GM21786 (cell line): Measurements from ENCODE around the gene MRPL54.
"Not testable (repeated sequence)": the region's sequence is repeated elsewhere in the genome, so short reads cannot be mapped to it uniquely, and the experiment has no call there.

ENCODE experiments used
- ATAC-seq: cut with Tn5 transposase; IDR thresholded peaks from one replicate; pipeline ENCODE4 v1.9.1; 2021; ENCODE audit not compliant: unreplicated experiment

The MRPL54 gene

GRCh38 chr19:3740431-3740830, 22.1 kb upstream of the MRPL54 start:
- no peak for ATAC-seq

GRCh38 chr19:3743486-3743885, 19.0 kb upstream of the MRPL54 start:
- ATAC-seq: no peak

- no peak for ATAC-seq
These were observed 17.0 kb upstream of the MRPL54 start for GRCh38 chr19:3745363-3746045.

GRCh38 chr19:3746371-3747056, 16.0 kb upstream of the MRPL54 start:
- no peak for ATAC-seq

GRCh38 chr19:3748965-3749364, 13.5 kb upstream of the MRPL54 start:
- ATAC-seq: no peak

- ATAC-seq: no peak
These were observed 12.3 kb upstream of the MRPL54 start for GRCh38 chr19:3750211-3750610.

GRCh38 chr19:3751236-3751635, 11.2 kb upstream of the MRPL54 start:
- ATAC-seq: no peak

GRCh38 chr19:3752492-3752891, 10.0 kb upstream of the MRPL54 start:
- ATAC-seq: no peak

- no peak for ATAC-seq
These were observed 8.7 kb upstream of the MRPL54 start for GRCh38 chr19:3753631-3754410.

- ATAC-seq: not testable (repeated sequence)
These were observed 4.8 kb upstream of the MRPL54 start for GRCh38 chr19:3757705-3758104.

- not testable (repeated sequence) for ATAC-seq
These were observed 4.2 kb upstream of the MRPL54 start for GRCh38 chr19:3758297-3758696.

GRCh38 chr19:3759482-3760254, 2.8 kb upstream of the MRPL54 start:
- ATAC-seq: no peak

- ATAC-seq: no peak
These were observed 1.6 kb upstream of the MRPL54 start for GRCh38 chr19:3760871-3761361.

GRCh38 chr19:3761382-3762129, 926 bp upstream of the MRPL54 start, which contains the start of gene APBA3:
APBA3 (minus strand) TSS chr19:3761692; CDS start chr19:3760264, 1,428 bp downstream.
- peak; percentile 46 for ATAC-seq

GRCh38 chr19:3762130-3762473, 380 bp upstream of the MRPL54 start:
- no peak for ATAC-seq

- ATAC-seq: no peak
These were observed 2.6 kb downstream of the MRPL54 start for GRCh38 chr19:3765121-3765520.

GRCh38 chr19:3765757-3766156, 3.3 kb downstream of the MRPL54 start:
- ATAC-seq: not testable (repeated sequence)

- ATAC-seq: no peak
These were observed 4.0 kb downstream of the MRPL54 start for GRCh38 chr19:3766520-3766919.

- ATAC-seq: no peak
These were observed 4.6 kb downstream of the MRPL54 start for GRCh38 chr19:3767050-3767449.

- no peak for ATAC-seq
These were observed 5.7 kb downstream of the MRPL54 start for GRCh38 chr19:3768015-3768747.
